Epithelial cell of proximal tubule (primary cell): Measurements from ENCODE around the gene PHRF1. TPM values are rescaled to one million over a fixed set of nuclear protein-coding genes. Genes with fewer than 3 reads are reported as not detected.
A peak's percentile ranks its signal among the peaks of the same experiment; 100 is the strongest.

Experiments
- DNase-seq: peaks from one replicate; pipeline ENCODE4 v3.0.0-alpha.2; 2011; ENCODE audit warnings: low read depth
- H3K4me3 ChIP-seq: 2 replicates; pipeline ENCODE4 v1.5.1; 2011; ENCODE audit warnings: low read depth, mild to moderate bottlenecking, low read length
- total RNA-seq: library from RNA; depleted of rRNA; stranded (reverse); fragments of >200 nt; gene quantifications from 2 replicates; pipeline ENCODE4 v1.2.3, GENCODE V29; 2015
- TF ChIP-seq, protein P1 (sequence below): conservative IDR thresholded peaks from 2 replicates; pipeline ENCODE4 v1.5.1; 2012; ENCODE audit warnings: low read depth, mild to moderate bottlenecking, low read length

PHRF1 gene
- total RNA-seq, 1 donor from 2014 or later = 24.2 TPM

DNA sequence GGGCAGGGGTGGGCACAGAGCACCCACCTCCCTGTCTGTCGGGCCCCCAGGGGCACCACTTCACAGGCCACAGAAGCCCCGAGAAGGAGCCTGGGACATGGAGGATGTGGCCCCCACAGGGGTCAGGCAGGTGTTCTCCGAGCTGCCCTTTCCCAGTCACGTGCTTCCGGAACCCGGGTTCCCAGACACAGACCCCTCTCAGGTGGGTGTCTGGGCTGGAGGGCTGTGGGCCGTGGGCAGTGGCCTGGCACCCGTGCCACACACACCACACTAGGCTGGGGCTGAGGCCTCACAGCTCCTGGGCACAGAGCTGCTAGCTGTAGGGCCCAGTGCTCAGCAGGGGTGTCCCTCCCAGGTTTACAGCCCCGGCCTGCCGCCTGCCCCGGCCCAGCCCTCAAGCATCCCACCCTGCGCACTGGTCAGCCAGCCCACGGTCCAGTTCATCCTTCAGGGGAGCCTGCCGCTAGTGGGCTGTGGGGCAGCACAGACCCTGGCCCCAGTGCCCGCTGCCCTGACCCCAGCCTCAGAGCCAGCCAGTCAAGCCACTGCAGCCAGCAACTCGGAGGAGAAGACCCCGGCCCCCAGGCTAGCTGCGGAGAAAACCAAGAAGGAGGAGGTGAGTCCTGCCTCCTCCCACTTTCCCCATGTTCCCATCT, 34.0 kb downstream of the PHRF1 start:
- TF ChIP-seq, protein P1, sequence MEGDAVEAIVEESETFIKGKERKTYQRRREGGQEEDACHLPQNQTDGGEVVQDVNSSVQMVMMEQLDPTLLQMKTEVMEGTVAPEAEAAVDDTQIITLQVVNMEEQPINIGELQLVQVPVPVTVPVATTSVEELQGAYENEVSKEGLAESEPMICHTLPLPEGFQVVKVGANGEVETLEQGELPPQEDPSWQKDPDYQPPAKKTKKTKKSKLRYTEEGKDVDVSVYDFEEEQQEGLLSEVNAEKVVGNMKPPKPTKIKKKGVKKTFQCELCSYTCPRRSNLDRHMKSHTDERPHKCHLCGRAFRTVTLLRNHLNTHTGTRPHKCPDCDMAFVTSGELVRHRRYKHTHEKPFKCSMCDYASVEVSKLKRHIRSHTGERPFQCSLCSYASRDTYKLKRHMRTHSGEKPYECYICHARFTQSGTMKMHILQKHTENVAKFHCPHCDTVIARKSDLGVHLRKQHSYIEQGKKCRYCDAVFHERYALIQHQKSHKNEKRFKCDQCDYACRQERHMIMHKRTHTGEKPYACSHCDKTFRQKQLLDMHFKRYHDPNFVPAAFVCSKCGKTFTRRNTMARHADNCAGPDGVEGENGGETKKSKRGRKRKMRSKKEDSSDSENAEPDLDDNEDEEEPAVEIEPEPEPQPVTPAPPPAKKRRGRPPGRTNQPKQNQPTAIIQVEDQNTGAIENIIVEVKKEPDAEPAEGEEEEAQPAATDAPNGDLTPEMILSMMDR = no peak
- no peak for DNase-seq
- H3K4me3 ChIP-seq = no peak overlapping the region

DNA sequence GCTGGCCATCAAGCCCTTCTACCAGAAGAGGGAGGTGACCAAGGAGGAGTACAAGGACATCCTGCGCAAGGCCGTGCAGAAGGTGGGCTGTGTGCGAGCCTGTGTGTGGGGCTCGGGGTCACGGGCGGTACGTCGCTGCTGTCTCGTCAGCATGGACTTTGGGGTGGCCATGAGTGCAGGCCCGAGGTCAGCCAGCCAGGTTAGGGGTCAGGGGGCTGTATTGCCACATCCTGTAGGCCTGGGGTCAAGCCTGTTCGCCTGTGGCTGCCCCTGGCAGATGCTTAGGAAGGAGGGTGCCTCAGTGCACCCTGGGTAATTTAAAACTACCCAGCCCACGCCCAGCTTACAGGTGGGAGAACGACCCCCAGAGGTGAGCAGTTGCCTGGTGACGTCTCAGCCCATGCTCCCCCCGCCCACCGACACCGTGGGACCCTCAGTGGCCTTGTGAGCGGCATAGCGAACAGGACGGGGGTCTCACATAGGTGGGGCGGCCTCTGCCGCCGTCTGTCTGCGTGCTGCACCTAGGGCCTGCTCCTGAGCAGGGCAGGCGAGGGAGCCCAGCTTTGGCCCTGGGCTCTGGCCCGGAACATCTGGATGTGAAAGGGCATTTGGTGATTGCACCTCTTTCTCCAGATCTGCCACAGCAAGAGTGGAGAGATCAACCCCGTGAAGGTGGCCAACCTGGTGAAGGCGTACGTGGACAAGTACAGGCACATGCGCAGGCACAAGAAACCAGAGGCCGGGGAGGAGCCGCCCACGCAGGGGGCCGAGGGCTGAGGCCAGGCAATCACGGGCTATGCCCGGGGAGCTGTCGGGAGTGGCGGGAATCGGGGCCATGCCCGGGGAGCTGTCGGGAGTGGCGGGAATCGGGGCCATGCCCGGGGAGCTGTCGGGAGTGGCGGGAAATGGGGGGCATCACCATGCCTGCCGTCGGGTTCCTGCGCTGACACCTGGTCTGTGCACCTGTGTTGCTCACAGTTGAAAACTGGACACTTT, 35.0 kb downstream of the PHRF1 start:
- no peak overlapping the region for H3K4me3 ChIP-seq
- TF ChIP-seq, protein P1 = no peak
- no peak for DNase-seq

DNA sequence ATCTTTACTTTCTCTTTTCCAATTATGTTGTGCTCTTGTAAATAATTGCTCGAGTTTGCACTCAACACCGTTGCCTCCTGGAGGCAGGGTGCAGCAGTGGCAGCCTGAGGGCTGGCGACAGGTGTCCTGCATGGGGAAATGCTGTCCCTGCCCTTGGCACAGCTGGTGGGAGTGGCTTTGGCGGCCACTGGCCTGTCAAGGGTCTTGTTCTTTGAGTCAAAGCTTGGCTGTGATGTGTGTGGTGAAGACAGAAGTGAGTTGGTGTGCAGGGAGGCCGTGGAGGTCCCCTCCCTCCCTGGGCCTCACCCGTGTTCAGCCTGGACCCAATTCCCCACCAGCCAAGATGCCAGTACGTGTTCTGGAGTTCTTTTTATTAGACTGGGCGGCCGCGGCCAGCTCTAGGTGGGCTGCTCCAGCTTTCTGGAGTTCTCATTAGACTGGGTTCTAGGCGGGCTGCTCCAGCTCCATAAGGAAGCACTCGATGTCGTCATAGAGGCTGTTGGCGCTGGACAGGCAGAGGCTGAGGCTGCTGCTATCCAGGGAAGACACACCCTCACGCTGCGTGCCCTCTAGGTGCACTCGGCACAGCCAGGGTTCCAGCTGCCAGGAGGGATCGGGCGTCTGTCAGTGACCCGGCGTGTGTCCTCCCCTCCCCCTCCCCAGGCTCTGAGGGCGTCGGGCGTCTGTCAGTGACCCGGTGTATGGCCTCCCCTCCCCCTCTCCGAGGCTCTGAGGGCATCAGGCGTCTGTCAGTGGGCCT, 36.1 kb downstream of the PHRF1 start:
- TF ChIP-seq, protein P1 = peak; percentile 39
- no peak for DNase-seq
- H3K4me3 ChIP-seq = no peak overlapping the region

DNA sequence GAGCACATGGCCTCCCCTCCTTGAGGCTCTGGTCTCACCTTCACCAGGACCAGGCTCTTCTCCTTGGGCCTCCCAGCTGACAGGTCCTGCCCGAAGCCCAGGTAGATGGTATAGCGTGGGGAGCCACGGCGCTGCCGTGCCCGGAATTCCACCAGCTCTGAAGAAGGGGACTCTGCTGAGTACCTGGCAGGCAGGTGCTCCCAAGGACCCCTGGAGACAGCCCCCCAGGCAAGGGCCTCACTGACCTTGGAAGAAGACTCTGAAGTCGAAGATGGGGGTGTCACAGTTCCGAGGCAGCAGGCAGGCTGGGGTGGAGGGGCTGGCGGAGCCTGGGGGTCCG, 36.7 kb downstream of the PHRF1 start:
- H3K4me3 ChIP-seq = no peak overlapping the region
- TF ChIP-seq, protein P1 = no peak
- no peak for DNase-seq

DNA sequence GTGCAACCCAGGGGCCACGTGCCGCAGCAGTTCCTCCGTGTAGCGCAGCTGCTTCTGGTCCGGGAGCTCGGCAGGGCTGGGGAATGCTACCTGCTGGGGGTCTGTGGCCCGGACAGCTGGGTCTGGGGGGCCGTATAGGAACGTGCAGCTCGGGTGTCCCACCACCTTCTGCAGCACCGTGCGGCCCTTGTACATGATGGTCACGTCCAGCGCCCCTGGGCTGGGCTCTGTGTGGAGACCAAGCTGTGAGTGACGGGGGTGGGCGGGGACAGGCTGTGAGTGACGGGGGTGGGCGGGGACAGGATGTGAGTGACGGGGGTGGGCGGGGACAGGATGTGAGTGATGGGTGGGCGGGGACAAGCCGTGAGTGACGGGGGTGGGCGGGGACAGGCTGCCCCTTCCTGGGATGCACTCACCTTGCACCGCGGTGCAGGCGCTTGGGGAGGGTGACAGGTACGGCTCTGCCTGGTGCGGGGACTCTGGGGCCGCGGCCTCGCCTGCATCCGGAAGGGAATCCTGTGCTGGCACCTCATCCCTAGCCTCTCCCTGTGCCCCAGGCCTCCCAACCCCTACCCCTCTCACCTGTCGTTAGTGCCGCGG, 37.2 kb downstream of the PHRF1 start:
- DNase-seq = no peak
- no peak overlapping the region for H3K4me3 ChIP-seq
- TF ChIP-seq, protein P1 = no peak

DNA sequence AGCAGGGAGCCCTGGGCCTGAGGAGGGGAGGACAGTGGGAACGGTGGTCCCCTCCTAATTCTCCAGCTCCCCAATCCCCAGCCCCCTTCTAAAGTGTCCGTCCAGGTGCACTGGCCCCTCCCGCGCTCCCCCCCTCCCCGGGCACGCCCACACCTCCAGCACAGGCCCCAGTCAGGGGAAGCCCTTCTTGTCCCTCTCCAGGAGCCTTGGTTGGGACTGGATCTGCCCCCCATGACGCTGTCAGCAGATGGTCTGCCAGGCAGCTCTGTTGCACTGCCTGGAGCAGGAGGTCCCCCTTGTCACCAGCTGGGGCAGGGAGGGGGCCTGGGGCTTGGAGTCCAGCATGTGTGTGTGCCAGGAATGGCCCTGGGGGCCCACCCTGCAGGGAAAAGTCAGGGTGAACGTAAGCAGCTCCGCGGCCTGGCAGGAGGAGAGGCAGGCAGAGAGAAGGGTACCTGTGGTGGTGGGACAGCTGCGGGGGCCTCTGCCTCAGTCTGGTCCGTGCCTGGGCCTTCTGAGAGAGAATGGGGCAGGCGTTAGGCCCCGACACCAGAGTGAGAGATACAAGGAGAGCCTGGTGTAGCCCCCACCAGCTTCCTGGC, 37.9 kb downstream of the PHRF1 start:
- TF ChIP-seq, protein P1 = no peak
- DNase-seq = no peak
- no peak overlapping the region for H3K4me3 ChIP-seq
